Esophagus muscularis mucosa (tissue), 4 donors: ENCODE data around the gene ISCA2. TPM values are rescaled to one million over a fixed set of nuclear protein-coding genes. Genes with fewer than 3 reads are reported as not detected.

Experiments used
- DNase-seq: peaks from one replicate; pipeline ENCODE4 v3.0.0-alpha.2; 2017; ENCODE audit errors: extremely low spot score
- H3K27ac ChIP-seq, 4 donors: fragments of 200-600 bp; sonication (generic); replicated peaks in 1 of 4; 1 replicate in 3 of 4; 2 replicates in 1 of 4; pipeline ENCODE4 v1.5.1; 2016 to 2019; ENCODE audit warnings: mild to moderate bottlenecking in 1 of 4
- H3K27me3 ChIP-seq, 4 donors: fragments of 200-600 bp; sonication (generic); one replicate each; pipeline versions ENCODE4 v1.5.1 to v1.6.0; 2016 to 2019
- H3K36me3 ChIP-seq, 4 donors: fragments of 200-600 bp; sonication (generic); one replicate each; pipeline ENCODE4 v1.5.1; 2016 to 2019
- H3K4me1 ChIP-seq, 4 donors: fragments of 200-600 bp; sonication (generic); one replicate each; pipeline ENCODE4 v1.5.1; 2016 to 2019
- H3K4me3 ChIP-seq, 4 donors: fragments of 200-600 bp; sonication (generic); 1 replicate in 2 of 4; 2 replicates in 2 of 4; pipeline ENCODE4 v1.5.1; 2016 to 2019; ENCODE audit warnings: mild to moderate bottlenecking in 4 of 4, moderate library complexity in 1 of 4
- H3K9me3 ChIP-seq, 4 donors: fragments of 200-600 bp; sonication (generic); 1 replicate in 3 of 4; 2 replicates in 1 of 4; pipeline ENCODE4 v1.5.1; 2016 to 2019
- EP300 ChIP-seq: sonication (generic); formaldehyde crosslinking; IDR thresholded peaks from one replicate; pipeline ENCODE4 v1.6.1; 2017; ENCODE audit warnings: antibody characterized with exemption
- POLR2A ChIP-seq: fragments of 450-650 bp; IDR thresholded peaks from one replicate; pipeline ENCODE4 v1.6.1; 2017; ENCODE audit warnings: antibody characterized with exemption, moderate library complexity, mild to moderate bottlenecking, low read depth
- POLR2AphosphoS5 ChIP-seq, 2 donors: sonication (generic); formaldehyde crosslinking; IDR thresholded peaks; one replicate each; pipeline ENCODE4 v1.6.1; 2017; ENCODE audit warnings: antibody characterized with exemption in 2 of 2
- WGBS: methylation state at CpG from one replicate; pipeline ENCODE4 v1.1.5; 2018; 5-methylcytosine and 5-hydroxymethylcytosine counted together
- intact Hi-C: fragments of 100-400 bp; cut with DNase I; formaldehyde crosslinking; loops from one replicate; pipeline ENCODE4 v1.15.1; 2023
- total RNA-seq, 4 donors: library from RNA; depleted of rRNA; stranded (reverse); fragments of >200 nt; gene quantifications; one replicate each; pipeline versions ENCODE4 v1.1.0 to v1.2.1, GENCODE V29; 2016
- TF ChIP-seq, protein P1 (sequence below), 3 experiments: fragments of 200-600 bp in 2 of 3; fragments of 450-650 bp in 1 of 3; sonication (generic) in 2 of 3; IDR thresholded peaks; one replicate each; pipeline ENCODE4 v1.5.1; 2017 to 2019; ENCODE audit warnings: antibody characterized with exemption in 3 of 3, mild to moderate bottlenecking in 2 of 3, moderate library complexity in 1 of 3

ISCA2 gene
- total RNA-seq, 4 donors from 2014 or later = 5.8 to 20.4 (median 15.1) TPM

DNA sequence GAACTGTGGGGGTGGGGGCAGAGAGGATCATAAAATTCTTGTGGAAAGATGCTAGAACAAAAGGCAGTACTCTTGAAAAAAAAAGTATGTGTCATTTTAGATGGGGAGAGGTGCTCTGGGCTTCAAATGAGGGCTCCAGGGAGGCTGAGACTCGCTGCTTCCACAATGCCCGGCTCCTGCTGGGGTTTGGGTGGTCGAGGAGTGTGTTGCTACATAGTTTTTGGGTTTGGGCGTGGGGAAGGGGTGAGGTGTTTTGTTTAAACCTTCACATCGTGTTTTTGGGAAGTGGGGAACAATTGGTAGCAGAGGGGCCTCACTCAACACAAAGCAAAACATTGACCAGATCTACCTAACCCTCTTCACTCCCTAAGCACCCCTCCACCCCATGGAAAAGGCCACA, 8.1 kb downstream of the ISCA2 start:
- intact Hi-C loops = loop anchor here (1.0 to 5.0 kb wide), 2 partner anchors 61 to 111 kb away; partner anchors contain the start of gene LTBP2
- TF ChIP-seq POLR2A (no peak), POLR2AphosphoS5 (IDR thresholded peaks at IDR 0.05) (no peak), EP300 (no peak)
- Histone ChIP-seq H3K27ac (no peak overlapping the region), H3K4me1 (peaks cover 0 to 15% (median 11%) of the 10 kb centered on the region in 4 donors), H3K4me3 (no peak overlapping the region), H3K36me3 (peaks cover 4 to 37% (median 10%) of the 10 kb centered on the region in 4 donors), H3K9me3 (no peaks in the 10 kb centered on the region), H3K27me3 (no peaks in the 10 kb centered on the region)
- no peak for DNase-seq
- 58% methylated on average over 5 of the region's 5 CpGs for WGBS

DNA sequence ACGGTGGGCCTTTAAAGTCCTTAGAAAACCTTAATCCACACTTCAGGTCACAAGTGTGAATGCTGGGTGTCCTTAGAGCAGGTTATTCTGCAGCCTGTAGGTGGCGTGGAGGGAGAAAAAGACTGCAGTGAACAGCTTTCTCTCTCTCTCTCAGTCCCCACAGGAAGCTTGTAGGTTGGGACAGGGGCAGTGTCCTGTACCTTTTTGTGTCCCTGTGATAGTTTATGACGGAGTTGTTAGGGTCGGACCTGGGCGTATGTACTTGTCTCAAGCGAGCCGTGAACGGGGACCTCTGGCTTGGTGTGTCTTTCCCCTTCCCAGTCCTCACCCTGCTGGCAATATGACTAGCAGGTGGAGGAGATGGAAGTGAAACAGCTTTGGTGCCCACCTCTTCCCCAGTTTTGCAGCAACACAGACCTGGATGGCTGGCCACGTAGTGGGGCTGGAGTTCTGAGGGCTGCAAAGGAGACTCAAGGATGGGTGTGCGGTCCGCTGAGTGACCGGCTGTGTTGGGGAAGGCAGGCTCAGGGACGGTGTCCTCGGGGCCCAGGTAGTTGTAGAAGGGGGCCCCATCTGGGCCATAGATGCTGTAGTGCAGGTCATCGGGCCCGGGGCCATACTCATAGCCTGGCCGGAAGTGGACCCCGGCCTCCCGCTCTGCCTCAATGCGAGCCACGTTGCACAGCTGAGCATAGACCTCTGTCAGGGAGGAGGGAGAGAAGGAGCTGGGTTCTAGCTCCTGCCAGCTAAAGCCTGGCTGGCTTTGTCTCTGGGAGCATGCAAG, 8.9 kb downstream of the ISCA2 start:
- Histone ChIP-seq H3K27ac (no peak overlapping the region), H3K36me3 (peaks cover 4 to 38% (median 10%) of the 10 kb centered on the region in 4 donors), H3K4me1 (peaks cover 0 to 15% (median 11%) of the 10 kb centered on the region in 4 donors), H3K9me3 (no peaks in the 10 kb centered on the region), H3K4me3 (no peak overlapping the region), H3K27me3 (no peaks in the 10 kb centered on the region)
- intact Hi-C loops = loop anchor here (5.0 kb wide), 1 partner anchor 60 kb away; no protein-coding TSS in a partner anchor
- TF ChIP-seq POLR2A = no peak
- TF ChIP-seq, protein P1, sequence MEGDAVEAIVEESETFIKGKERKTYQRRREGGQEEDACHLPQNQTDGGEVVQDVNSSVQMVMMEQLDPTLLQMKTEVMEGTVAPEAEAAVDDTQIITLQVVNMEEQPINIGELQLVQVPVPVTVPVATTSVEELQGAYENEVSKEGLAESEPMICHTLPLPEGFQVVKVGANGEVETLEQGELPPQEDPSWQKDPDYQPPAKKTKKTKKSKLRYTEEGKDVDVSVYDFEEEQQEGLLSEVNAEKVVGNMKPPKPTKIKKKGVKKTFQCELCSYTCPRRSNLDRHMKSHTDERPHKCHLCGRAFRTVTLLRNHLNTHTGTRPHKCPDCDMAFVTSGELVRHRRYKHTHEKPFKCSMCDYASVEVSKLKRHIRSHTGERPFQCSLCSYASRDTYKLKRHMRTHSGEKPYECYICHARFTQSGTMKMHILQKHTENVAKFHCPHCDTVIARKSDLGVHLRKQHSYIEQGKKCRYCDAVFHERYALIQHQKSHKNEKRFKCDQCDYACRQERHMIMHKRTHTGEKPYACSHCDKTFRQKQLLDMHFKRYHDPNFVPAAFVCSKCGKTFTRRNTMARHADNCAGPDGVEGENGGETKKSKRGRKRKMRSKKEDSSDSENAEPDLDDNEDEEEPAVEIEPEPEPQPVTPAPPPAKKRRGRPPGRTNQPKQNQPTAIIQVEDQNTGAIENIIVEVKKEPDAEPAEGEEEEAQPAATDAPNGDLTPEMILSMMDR (IDR thresholded peaks at IDR 0.05) = peak in 2 of 3 experiments; percentile 9 to 35
- DNase-seq = no peak
- WGBS = 85% methylated on average over 18 of the region's 21 CpGs

DNA sequence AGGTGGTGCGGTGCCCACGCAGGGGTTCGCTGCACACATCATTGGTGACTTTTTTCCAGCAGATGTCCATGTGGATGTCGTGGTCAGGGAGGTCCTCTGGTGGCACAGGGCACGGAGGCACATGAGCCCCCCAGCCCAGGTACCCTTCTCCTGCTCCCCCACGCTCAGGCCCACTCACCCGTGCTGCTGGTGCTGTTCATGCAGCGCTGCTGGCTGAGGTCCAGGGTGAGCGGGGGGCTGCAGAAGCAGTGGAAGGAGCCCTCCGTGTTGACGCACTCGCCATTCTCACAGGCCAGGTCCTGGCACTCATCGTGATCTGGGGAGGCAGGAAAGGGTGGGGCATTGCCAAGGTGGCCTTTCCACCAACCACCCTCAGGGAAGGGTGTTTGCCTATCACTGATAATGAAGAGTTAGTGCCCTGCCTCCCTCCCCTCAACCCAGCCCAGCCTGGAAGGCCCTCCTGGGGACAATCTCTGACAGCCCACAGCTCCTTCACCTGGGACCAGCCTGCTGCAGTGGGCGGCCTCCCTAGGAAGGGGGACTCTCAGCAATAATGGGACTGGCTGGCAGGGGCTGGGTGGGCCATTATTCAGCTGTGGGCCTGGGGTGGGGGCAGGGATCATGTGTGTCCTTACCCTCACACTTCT, 9.8 kb downstream of the ISCA2 start:
- DNase-seq = no peak
- Histone ChIP-seq H3K4me3 (no peak overlapping the region), H3K27me3 (no peaks in the 10 kb centered on the region), H3K4me1 (peaks cover 0 to 15% (median 11%) of the 10 kb centered on the region in 4 donors), H3K9me3 (no peaks in the 10 kb centered on the region), H3K27ac (no peak overlapping the region), H3K36me3 (peaks cover 4 to 48% (median 11%) of the 10 kb centered on the region in 4 donors)
- 89% methylated on average over 7 of the region's 14 CpGs for WGBS
- TF ChIP-seq EP300 = no peak
- TF ChIP-seq POLR2AphosphoS5 (IDR thresholded peaks at IDR 0.05) = no peak
- no peak for TF ChIP-seq POLR2A
- TF ChIP-seq, protein P1 (IDR thresholded peaks at IDR 0.05) = no peak
- intact Hi-C loops = loop anchor here (5.0 kb wide), 1 partner anchor 59 kb away; no protein-coding TSS in a partner anchor

DNA sequence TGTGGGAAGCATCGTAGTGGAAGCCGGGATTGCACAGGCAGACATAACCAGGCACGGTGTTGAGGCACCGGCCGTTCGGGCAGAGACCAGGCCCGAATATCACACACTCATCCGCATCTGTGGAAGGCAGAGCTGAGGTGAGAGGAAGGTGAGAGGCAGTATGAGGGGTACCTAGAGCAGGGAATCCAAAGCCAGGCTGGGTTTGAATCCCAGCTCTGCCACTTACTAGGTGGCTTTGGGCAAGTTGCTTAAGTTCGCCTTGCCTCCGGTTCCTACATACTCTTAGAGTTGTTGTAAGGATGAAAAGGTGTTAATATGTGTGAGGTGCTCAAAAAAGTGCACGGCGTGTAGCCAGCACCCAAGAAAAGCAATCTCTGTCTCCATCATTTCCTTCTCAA, 10.4 kb downstream of the ISCA2 start:
- H3K27ac ChIP-seq = no peak overlapping the region
- peaks cover 4 to 53% (median 13%) of the 10 kb centered on the region in 4 donors for H3K36me3 ChIP-seq
- 91% methylated on average over 12 of the region's 12 CpGs for WGBS
- H3K27me3 ChIP-seq = no peaks in the 10 kb centered on the region
- peaks cover 0 to 15% (median 11%) of the 10 kb centered on the region in 4 donors for H3K4me1 ChIP-seq
- H3K4me3 ChIP-seq = no peak overlapping the region
- intact Hi-C loops = loop anchor here (5.0 kb wide), 1 partner anchor 58 kb away; no protein-coding TSS in a partner anchor
- TF ChIP-seq POLR2AphosphoS5 (IDR thresholded peaks at IDR 0.05) (no peak), EP300 (no peak), POLR2A (no peak)
- TF ChIP-seq, protein P1 (IDR thresholded peaks at IDR 0.05) = no peak
- H3K9me3 ChIP-seq = no peaks in the 10 kb centered on the region
- no peak for DNase-seq

DNA sequence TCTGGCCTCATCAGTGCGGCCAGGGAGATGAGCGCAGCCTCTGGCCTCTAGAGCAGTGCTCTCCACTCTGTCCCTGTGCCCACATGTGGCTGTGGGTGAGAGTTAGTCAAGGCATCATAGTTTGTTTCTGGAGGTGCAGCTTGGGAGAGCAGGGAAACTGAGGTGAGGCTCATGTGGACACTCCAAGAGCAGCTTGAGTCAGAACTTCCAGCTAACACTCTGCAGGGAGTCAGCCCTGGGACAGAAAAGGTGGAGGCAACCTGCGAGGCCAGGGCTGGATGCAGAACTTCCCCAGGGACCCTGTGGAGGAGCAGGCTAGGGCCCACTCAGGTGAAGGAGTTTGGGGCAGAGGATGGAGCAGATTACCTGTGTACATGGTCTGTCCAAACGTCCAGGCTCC, 10.8 kb downstream of the ISCA2 start:
- DNase-seq = no peak
- Histone ChIP-seq H3K27me3 (no peaks in the 10 kb centered on the region), H3K4me3 (no peak overlapping the region), H3K27ac (no peak overlapping the region), H3K4me1 (peaks cover 0 to 15% (median 11%) of the 10 kb centered on the region in 4 donors), H3K36me3 (peaks cover 4 to 56% (median 16%) of the 10 kb centered on the region in 4 donors), H3K9me3 (no peaks in the 10 kb centered on the region)
- intact Hi-C loops = loop anchor here (5.0 kb wide), 1 partner anchor 58 kb away; no protein-coding TSS in a partner anchor
- TF ChIP-seq EP300 = no peak
- TF ChIP-seq POLR2AphosphoS5 (IDR thresholded peaks at IDR 0.05) = no peak
- TF ChIP-seq, protein P1 (IDR thresholded peaks at IDR 0.05) = no peak
- no peak for TF ChIP-seq POLR2A
- WGBS = 92% methylated on average over 2 of the region's 4 CpGs
